ENCODE results near the gene E2F3. TPM values are rescaled to one million over a fixed set of nuclear protein-coding genes. Genes with fewer than 3 reads are reported as not detected.

E2F3 gene
- total RNA-seq, 2 experiments from 2014 or later: 29.0 to 31.1 TPM

DNA sequence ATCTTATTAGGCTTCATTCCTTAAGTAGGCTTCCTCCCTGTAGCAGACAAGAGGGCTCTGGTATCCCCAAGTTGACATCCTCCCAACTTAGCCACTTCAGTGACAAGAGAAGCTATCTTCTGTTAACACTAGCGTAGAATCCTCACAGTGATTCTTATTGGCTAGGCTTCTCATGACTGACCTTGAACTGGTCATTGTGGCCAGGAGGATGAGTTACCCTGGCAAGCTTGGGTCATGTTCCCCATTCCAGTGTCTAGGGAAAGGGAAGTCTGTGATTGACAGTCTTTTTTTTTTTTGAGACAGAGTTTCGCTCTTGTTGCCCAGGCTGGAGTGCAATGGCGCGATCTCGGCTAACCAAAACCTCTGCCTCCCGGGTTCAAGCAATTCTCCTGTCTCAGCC lies 139.7 kb downstream of the E2F3 start:
- CTCF ChIA-PET: interaction anchor here (0.9 to 1.7 kb wide), 2 partner anchors 11 to 22 kb away, joined by 3 to 5 read pairs; no protein-coding TSS in a partner anchor
- Mint-ChIP-seq H3K36me3 (peaks cover 52% of the 10 kb centered on the region), H3K4me3 (no peak overlapping the region), H3K27me3 (no peaks in the 10 kb centered on the region), H3K4me1 (peaks cover 59% of the 10 kb centered on the region), H3K9me3 (ENCODE audit: low read depth) (no peaks in the 10 kb centered on the region), H3K27ac (no peak overlapping the region)
- DNase-seq (no peak), ATAC-seq (no peak)

GRCh38 chr6:20542927-20543602 lies 141.4 kb downstream of the E2F3 start:
- ATAC-seq (peak; percentile 98), DNase-seq (peak; percentile 62)
- no peak overlapping the region for H3K4me3 Mint-ChIP-seq
- no peaks in the 10 kb centered on the region for H3K27me3 Mint-ChIP-seq
- CTCF ChIA-PET: no interaction called here
- peaks cover 49% of the 10 kb centered on the region for H3K4me1 Mint-ChIP-seq
- H3K36me3 Mint-ChIP-seq: peaks cover 53% of the 10 kb centered on the region
- H3K9me3 Mint-ChIP-seq (ENCODE audit: low read depth): no peaks in the 10 kb centered on the region
- H3K27ac Mint-ChIP-seq: peak overlapping the region; percentile 66

Other genes starting within 250 kb of the E2F3 start
- gene MBOAT1, start 189.4 kb upstream of the E2F3 start, total RNA-seq: 10 to 100 TPM; 17.7 to 22.6 TPM
- gene CDKAL1, start 132.6 kb downstream of the E2F3 start, total RNA-seq: 10 to 100 TPM; 27.9 to 30.0 TPM